Sigmoid colon (tissue), 4 donors: ENCODE results near the gene ADAMTSL2.

Experiments used
- EP300 ChIP-seq, 4 donors: sonication (generic); formaldehyde crosslinking; IDR thresholded peaks; one replicate each; pipeline ENCODE4 v1.6.1; 2017; ENCODE audit warnings: antibody characterized with exemption in 4 of 4
- POLR2A ChIP-seq, 2 donors: fragments of 450-650 bp; IDR thresholded peaks; one replicate each; pipeline ENCODE4 v1.6.1; 2016; ENCODE audit warnings: antibody characterized with exemption in 2 of 2, mild to moderate bottlenecking in 2 of 2, moderate library complexity in 2 of 2
- POLR2AphosphoS5 ChIP-seq, 4 donors: sonication (generic); formaldehyde crosslinking; IDR thresholded peaks; one replicate each; pipeline ENCODE4 v1.6.1; 2017; ENCODE audit warnings: antibody characterized with exemption in 4 of 4
- TF ChIP-seq, protein P1 (sequence below), 4 experiments: fragments of 450-650 bp in 3 of 4; fragments of 200-600 bp in 1 of 4; IDR thresholded peaks; one replicate each; pipeline ENCODE4 v1.5.1; 2016 to 2019; ENCODE audit warnings: antibody characterized with exemption in 4 of 4, mild to moderate bottlenecking in 3 of 4, moderate library complexity in 2 of 4

DNA sequence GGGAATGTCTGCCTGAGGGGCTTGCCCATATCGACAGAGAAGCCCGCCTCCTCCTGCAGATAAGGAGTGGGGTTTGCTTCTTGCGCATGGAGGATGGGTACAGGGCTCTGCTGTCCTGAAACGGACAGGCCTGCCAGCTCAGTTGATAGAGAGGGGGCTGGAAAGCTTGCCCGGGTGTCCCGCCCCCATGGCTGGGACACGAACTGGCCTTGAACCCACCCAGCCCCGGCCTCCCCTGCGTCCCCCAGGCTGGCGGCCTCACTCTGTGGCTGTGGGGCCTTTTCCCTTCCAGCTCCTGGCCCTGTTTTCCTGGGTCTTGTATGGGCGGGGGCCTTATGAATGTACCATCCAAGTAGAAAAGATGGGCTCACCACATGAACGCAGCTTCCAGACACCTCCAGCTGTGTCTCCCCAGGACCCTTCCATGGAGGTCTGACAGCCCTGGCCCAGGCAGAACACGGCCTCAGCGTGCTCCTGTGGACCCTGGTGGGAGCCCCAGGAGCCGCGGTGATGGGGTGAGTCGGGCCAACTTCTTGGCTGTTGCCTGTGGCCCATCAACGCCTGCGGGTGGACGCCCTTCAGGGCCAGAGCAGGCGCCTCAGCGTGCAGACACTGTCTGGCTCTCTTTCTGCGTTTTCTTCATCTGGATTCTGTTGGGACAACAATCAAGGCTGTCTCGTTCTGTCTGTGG is 39.7 kb upstream of the ADAMTSL2 start:
- TF ChIP-seq, protein P1, sequence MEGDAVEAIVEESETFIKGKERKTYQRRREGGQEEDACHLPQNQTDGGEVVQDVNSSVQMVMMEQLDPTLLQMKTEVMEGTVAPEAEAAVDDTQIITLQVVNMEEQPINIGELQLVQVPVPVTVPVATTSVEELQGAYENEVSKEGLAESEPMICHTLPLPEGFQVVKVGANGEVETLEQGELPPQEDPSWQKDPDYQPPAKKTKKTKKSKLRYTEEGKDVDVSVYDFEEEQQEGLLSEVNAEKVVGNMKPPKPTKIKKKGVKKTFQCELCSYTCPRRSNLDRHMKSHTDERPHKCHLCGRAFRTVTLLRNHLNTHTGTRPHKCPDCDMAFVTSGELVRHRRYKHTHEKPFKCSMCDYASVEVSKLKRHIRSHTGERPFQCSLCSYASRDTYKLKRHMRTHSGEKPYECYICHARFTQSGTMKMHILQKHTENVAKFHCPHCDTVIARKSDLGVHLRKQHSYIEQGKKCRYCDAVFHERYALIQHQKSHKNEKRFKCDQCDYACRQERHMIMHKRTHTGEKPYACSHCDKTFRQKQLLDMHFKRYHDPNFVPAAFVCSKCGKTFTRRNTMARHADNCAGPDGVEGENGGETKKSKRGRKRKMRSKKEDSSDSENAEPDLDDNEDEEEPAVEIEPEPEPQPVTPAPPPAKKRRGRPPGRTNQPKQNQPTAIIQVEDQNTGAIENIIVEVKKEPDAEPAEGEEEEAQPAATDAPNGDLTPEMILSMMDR (IDR thresholded peaks at IDR 0.05) = no peak
- TF ChIP-seq EP300 (IDR thresholded peaks at IDR 0.05) = no peak
- TF ChIP-seq POLR2A (IDR thresholded peaks at IDR 0.05) = no peak
- no peak for TF ChIP-seq POLR2AphosphoS5 (IDR thresholded peaks at IDR 0.05)
